ENCODE data around the gene WDR90.
A peak's percentile ranks its signal among the peaks of the same experiment; 100 is the strongest.

The WDR90 gene

GRCh38 chr16:626787-627453, 22.2 kb upstream of the WDR90 start:
- peak; percentile 86 for DNase-seq (ENCODE audit: low read depth)

GRCh38 chr16:627454-628239, 21.5 kb upstream of the WDR90 start:
- DNase-seq (ENCODE audit: low read depth): no peak

DNA sequence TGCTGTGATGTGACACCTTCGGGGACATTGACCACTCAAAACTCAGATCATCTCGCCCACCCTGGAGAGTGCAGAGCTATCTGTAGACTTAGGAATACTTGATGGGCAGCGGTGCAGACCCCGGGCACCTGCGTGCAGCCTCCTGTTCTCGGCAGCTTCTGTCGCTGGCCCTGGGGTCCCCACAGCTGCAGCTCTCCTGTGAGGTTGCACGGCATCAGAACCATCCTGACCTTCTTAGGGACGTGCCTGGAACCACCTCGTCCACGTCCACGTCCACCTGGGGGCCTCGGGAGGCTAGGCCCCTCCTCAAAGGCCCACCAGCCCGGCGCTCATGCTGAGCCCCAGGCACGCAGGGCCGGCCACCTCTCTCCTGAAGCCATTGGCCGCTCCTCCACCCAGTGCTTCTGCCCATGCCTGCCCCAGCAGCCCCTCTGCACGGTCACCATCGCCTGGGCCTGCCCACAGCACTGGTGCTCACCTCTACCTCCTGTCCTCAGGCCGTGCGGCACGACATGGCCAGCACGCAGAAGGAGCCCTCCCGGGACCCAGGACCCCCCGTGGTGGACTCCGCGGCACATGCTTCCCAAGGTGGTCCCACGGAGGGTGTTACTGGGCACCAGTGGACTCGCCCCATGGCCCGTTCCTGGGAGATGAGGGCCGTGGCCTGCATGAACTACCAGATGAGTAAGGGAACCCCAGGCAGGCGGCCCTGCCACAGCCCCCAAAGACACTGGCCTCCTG, 20.7 kb upstream of the WDR90 start:
- DNase-seq (ENCODE audit: low read depth): no peak

GRCh38 chr16:629185-629832, 19.9 kb upstream of the WDR90 start:
- DNase-seq (ENCODE audit: low read depth): no peak

DNA sequence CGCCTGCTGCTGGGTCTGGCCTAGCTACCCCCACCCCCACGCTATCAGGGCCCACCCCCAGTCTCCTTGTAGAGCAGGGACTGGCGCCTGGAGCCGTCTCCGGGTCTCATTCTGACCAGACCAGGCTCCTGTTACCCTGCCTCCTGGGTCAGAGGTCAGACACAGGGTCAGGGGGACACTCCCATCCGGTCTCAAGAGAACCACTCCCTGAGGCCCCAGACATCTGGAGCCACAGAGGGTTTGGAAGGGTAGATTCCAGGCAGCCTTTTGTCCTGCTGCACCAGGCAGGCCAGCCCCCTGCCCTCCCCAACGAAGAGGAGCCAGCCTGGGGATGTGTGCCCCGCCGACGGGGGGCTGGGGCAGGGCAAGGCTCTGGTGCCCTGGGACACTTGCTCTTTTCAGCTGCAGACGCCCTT, 19.3 kb upstream of the WDR90 start:
- DNase-seq (ENCODE audit: low read depth): no peak

GRCh38 chr16:630249-630814, 18.8 kb upstream of the WDR90 start:
- DNase-seq (ENCODE audit: low read depth): no peak

GRCh38 chr16:630815-631405, 18.3 kb upstream of the WDR90 start, which contains the start of gene WFIKKN1:
TSS of gene WFIKKN1 (plus strand) at chr16:630985. CDS start at chr16:631254, 269 bp downstream.
- DNase-seq (ENCODE audit: low read depth): no peak

DNA sequence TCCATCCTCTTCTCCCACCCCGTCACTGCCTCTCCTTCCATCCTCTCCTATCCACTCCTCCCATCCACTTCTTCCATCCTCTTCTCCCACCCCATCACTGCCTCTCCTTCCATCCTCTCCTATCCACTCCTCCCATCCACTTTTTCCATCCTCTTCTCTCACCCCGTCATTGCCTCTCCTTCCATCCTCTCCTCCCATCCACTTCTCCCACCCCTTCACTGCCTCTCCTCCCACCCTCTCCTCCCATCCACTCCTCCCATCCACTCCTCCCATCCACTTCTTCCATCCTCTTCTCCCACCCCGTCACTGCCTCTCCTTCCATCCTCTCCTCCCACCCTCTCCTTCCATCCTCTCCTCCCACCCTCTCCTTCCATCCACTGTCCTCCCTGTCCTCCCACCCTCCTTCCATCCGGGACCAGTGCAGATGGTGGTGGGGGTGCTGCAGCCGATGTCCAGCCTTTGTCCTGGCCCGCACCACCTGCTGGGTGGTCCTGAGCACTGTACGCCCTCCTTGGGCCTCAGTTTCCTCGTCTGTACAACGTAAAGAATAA, 17.3 kb upstream of the WDR90 start:
- DNase-seq (ENCODE audit: low read depth): no peak

- DNase-seq (ENCODE audit: low read depth): no peak
These were observed 16.5 kb upstream of the WDR90 start for GRCh38 chr16:632486-633335.

- no peak for DNase-seq (ENCODE audit: low read depth)
These were observed 15.7 kb upstream of the WDR90 start for GRCh38 chr16:633336-634050.

DNA sequence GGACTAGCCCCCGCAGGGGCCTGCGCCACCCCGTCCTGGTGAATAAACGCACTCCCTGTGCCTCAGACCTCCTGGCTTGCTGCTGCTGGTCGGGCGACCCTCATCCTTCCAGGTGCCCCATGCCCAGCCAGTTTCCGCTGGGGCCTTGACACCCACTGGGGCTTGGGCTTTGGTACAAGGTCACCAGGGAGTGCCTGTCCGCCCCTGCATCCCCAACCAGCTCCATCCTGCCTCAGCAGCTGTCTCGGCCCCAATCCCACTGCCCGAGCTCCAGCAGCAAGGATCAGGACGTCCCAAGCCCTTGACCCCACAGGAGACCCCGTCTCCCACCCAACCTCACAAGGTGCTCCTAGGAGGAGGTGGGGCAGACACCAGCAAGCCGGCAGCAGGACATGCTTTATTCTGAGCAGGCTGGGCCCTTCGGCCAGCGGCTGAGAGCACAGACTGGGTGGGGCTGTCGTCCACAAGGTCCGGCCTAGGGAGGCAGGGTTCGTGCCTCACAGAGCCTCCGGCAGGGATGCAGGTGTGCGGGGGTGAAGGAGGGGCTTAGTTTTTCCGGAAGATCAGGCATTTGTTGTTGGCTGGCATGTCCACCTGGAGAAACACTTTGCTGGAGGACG, 15.0 kb upstream of the WDR90 start:
- DNase-seq (ENCODE audit: low read depth): no peak

GRCh38 chr16:634996-635395, 14.2 kb upstream of the WDR90 start:
- no peak for DNase-seq (ENCODE audit: low read depth)

GRCh38 chr16:635573-636205, 13.5 kb upstream of the WDR90 start:
- no peak for DNase-seq (ENCODE audit: low read depth)

DNA sequence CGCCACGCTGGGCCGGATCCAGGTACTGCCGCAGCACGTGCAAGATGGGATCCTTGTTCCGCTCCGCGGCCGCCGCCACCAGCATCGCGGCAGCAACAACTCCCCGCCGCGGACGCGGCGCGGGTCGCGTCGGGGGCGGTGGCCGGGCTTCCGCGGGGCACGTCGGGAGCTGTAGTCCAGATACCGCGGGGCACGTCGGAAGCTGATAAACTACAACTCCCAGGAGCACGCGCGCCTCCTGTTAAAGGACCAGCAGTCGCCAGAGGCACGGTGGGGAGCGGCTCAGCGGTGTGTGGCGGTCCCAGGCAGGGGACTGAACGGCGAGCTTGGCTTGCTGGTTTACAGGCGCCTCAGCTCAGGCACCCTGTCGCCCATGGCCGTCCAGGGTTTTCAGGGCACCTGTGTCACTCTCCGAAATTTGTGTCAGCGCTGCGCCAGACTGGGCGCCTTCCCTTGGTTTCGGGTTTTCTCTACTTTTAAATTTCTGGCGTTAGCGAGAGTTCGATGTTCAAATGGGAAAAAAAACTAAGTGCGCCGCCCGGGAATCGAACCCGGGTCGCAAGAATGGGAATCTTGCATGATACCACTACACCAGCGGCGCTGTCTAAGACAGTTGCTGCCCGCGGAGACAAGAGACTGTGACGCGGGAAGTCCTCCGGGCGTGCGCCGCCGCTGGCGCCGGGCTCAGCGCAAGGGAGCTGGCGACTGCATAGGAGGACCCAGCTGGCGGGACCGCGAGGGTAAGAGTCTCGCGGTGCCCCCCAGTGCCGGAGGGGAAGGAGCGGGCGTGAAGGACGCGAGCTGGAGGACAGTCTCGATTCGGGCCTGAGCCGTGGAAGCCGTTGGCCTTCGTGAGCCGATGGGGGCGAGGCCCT, 12.7 kb upstream of the WDR90 start, which contains the start of gene METTL26:
METTL26 (minus strand) TSS at position 100 of the 875 bp plus-strand sequence; CDS start at position 85, 15 bp downstream.
- DNase-seq (ENCODE audit: low read depth): peak; percentile 68

DNA sequence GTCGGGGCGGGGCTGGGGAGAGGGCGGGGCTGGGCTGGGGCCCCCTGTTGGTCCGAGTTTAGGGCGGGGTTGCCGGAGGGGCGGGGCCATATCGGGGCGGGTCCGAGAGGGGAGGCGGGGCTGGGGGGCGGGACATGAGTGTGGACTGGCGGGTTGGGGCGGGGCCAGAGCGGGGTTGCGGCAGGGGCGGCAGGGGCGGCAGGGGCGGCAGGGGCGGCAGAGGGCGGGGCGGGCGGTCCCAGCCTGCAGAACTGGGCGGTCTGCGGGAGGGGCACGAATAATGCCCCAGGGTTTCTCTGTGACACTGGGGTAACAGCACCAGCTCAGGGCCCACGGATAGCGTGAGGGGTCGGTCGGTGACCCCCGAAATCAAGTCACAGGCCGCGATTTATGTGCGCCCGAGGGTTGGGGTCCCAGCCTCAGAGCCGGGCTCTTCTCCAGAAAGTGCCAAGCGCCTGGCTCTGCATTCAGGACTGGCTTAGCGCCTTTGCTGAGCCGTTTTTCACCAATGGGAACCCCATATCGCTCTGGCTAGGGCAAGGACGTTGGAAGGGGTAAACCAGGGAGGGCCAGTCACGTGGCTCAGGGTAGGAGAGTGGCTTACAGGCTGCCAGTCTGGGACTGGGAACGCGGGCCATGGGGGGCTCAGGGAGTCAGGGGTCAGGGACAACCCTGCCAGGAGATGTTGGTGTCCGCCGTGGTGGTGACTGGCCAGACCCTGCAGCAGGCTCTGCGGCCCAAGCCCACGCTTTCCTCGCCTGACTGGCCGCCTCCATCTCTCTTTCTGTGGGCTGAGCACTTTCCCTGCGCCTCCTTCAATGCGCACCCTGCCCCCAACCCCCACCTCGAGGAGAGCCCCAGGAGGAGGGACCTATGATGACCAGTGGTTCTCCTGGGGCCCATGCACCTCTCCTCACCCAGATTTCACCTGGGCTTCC, 11.8 kb upstream of the WDR90 start:
- DNase-seq (ENCODE audit: low read depth): no peak

GRCh38 chr16:638034-638543, 11.1 kb upstream of the WDR90 start:
- no peak for DNase-seq (ENCODE audit: low read depth)

Data from non-pigmented ciliary epithelial cell (primary cell).